K562 (cell line): ENCODE data around the gene CFAP73. TPM values are rescaled to one million over a fixed set of nuclear protein-coding genes. Genes with fewer than 3 reads are reported as not detected.

Experiments
- ATAC-seq: fragments of 200-7000 bp; cut with Tn5 transposase; 3 replicates; pipeline ENCODE4 v1.9.1; 2020; ENCODE audit warnings: moderate library complexity
- BruUV-seq: library from RNA; stranded (reverse); fragments of 400-500 nt; replicated peaks from 2 replicates; lab custom pipeline; 2021; lab: Mats Ljungman, UMichigan
- CTCF ChIA-PET: fragments of 300-600 bp; formaldehyde crosslinking; extraction: SDS; loops from one replicate; lab custom pipeline; 2021; ENCODE audit warnings: low intra/inter-chr PET ratio; lab: Yijun Ruan, JAX
- POLR2A ChIA-PET: fragments of 300-600, 350-650 bp; sonication (Branson Sonifier 250); formaldehyde crosslinking; extraction: SDS; loops from one replicate; lab custom pipeline; 2021; ENCODE audit warnings: antibody characterized with exemption, inconsistent platforms; lab: Yijun Ruan, JAX
- DNase-seq, 4 experiments: peaks; one replicate each; pipeline versions ENCODE4 v3.0.0 to v3.0.0-alpha.2; 2011 to 2018; ENCODE audit warnings: low spot score in 3 of 4, mixed read lengths in 3 of 4; ENCODE audit errors: extremely low read depth in 1 of 4
- FAIRE-seq: peaks from 2 replicates; lab custom pipeline; 2011; peaks lifted over from hg19 to GRCh38; lab: Jason Lieb, UNC
- H2AFZ ChIP-seq: 2 replicates; pipeline ENCODE4 v1.6.0; 2011; ENCODE audit warnings: low read depth, low read length, control low read depth, inconsistent platforms
- H3K27ac ChIP-seq: fragments of 200-600 bp; 3 replicates; pipeline ENCODE4 v1.8.0; 2011; ENCODE audit warnings: low read depth, mild to moderate bottlenecking, control low read depth, inconsistent platforms, low read length, moderate library complexity, mixed read lengths; ENCODE audit errors: extremely low read depth
- H3K27me3 ChIP-seq, 2 experiments: fragments of 300-600 bp in 1 of 2; 2 replicates in 1 of 2; 3 replicates in 1 of 2; pipeline versions ENCODE4 v1.6.0 to v1.8.0; 2011; ENCODE audit warnings: inconsistent platforms in 2 of 2, low read length in 2 of 2, mild to moderate bottlenecking in 1 of 2, mixed read lengths in 1 of 2, moderate library complexity in 1 of 2; ENCODE audit not compliant: control insufficient read depth in 2 of 2, insufficient read depth in 2 of 2
- H3K36me3 ChIP-seq: fragments of 300-600 bp; 3 replicates; pipeline ENCODE4 v1.8.0; 2011; ENCODE audit warnings: mild to moderate bottlenecking, low read length, inconsistent platforms; ENCODE audit not compliant: control insufficient read depth, insufficient read depth
- H3K4me1 ChIP-seq, 2 experiments: fragments of 200-600 bp in 1 of 2; replicated peaks in 1 of 2; 2 replicates in 1 of 2; 3 replicates in 1 of 2; pipeline versions ENCODE4 v1.5.1 to v1.8.0; 2011; ENCODE audit warnings: inconsistent platforms in 2 of 2, low read length in 2 of 2, mild to moderate bottlenecking in 1 of 2, mixed read lengths in 1 of 2, moderate library complexity in 1 of 2; ENCODE audit not compliant: control insufficient read depth in 2 of 2, insufficient read depth in 2 of 2
- H3K4me2 ChIP-seq: 2 replicates; pipeline ENCODE4 v1.6.1; 2011; ENCODE audit warnings: low read length, control low read depth, inconsistent platforms, mixed read lengths; ENCODE audit not compliant: insufficient read depth
- H3K4me3 ChIP-seq: fragments of 200-600 bp; sonication (generic), shearing (Covaris generic); 2 replicates; pipeline ENCODE4 v1.5.1; 2016; ENCODE audit warnings: control low read depth, inconsistent platforms
- H3K79me2 ChIP-seq: fragments of 200-600 bp; 3 replicates; pipeline ENCODE4 v1.8.0; 2011; ENCODE audit warnings: low read length, inconsistent platforms; ENCODE audit not compliant: control insufficient read depth, insufficient read depth
- H3K9ac ChIP-seq, 2 experiments: 2 replicates each; pipeline versions ENCODE4 v1.6.0 to v1.6.1; 2011; ENCODE audit warnings: low read depth in 2 of 2, low read length in 2 of 2, control low read depth in 1 of 2, inconsistent platforms in 1 of 2, mild to moderate bottlenecking in 1 of 2, mixed read lengths in 1 of 2; ENCODE audit not compliant: insufficient read depth in 1 of 2
- H3K9me1 ChIP-seq: one replicate; pipeline ENCODE4 v1.6.0; 2011; ENCODE audit warnings: inconsistent platforms, mild to moderate bottlenecking, low read length, moderate library complexity; ENCODE audit not compliant: control insufficient read depth, insufficient read depth
- H3K9me3 ChIP-seq: replicated peaks from 2 replicates; pipeline ENCODE4 v1.5.1; 2011; ENCODE audit warnings: low read depth, low read length, inconsistent platforms; ENCODE audit not compliant: control insufficient read depth, insufficient read depth
- H4K20me1 ChIP-seq: replicated peaks from 2 replicates; pipeline ENCODE4 v1.6.1; 2011; ENCODE audit warnings: low read length, inconsistent platforms, mixed read lengths; ENCODE audit not compliant: control insufficient read depth, insufficient read depth
- CHCHD3 ChIP-seq: fragments of 250-450 bp; sonication (Bioruptor Pico); IDR thresholded peaks from 2 replicates; pipeline ENCODE4 v2.1.2; 2022; ENCODE audit warnings: mild to moderate bottlenecking
- FOS ChIP-seq: IDR thresholded peaks from 3 replicates; pipeline ENCODE4 v1.6.1; 2011; ENCODE audit not compliant: insufficient read length; ENCODE audit errors: extremely low read depth
- FOXK2 ChIP-seq, 2 experiments: fragments of 450-650 bp; IDR thresholded peaks in 1 of 2; conservative IDR thresholded peaks in 1 of 2; 2 replicates each; pipeline ENCODE4 v1.6.1; 2016; ENCODE audit warnings: low read depth in 2 of 2, mild to moderate bottlenecking in 1 of 2
- MBD1 ChIP-seq: fragments of 250-450 bp; sonication (Bioruptor Pico); IDR thresholded peaks from 2 replicates; pipeline ENCODE4 v1.8.0; 2022; ENCODE audit warnings: inconsistent platforms
- MEIS2 ChIP-seq: fragments of 450-650 bp; IDR thresholded peaks from 2 replicates; pipeline ENCODE4 v1.6.1; 2014; ENCODE audit warnings: mild to moderate bottlenecking; ENCODE audit not compliant: partially characterized antibody
- NR2F6 ChIP-seq: fragments of 450-650 bp; formaldehyde crosslinking; IDR thresholded peaks from 2 replicates; pipeline ENCODE4 v1.4.0; 2020; ENCODE audit warnings: mild to moderate bottlenecking
- REST ChIP-seq, 2 experiments: fragments of 450-650 bp; formaldehyde crosslinking in 1 of 2; IDR thresholded peaks; 2 replicates each; pipeline versions ENCODE4 v1.4.0 to v1.6.1; 2014 to 2020; ENCODE audit warnings: mild to moderate bottlenecking in 2 of 2, borderline replicate concordance in 1 of 2, low read depth in 1 of 2
- SRSF9 ChIP-seq: fragments of 200-400 bp; formaldehyde crosslinking; IDR thresholded peaks from 2 replicates; pipeline ENCODE4 v1.6.1; 2017; ENCODE audit warnings: low read depth, low read length, borderline replicate concordance
- ZNF23 ChIP-seq: fragments of 250-450 bp; sonication (Bioruptor Pico); IDR thresholded peaks from 2 replicates; pipeline ENCODE4 v1.4.0; 2020; ENCODE audit warnings: mild to moderate bottlenecking
- WGBS: fragments of 100-300 bp; shearing (Covaris generic); methylation state at CpG from one replicate; pipeline ENCODE4 v1.1.6; 2016; ENCODE audit warnings: low coverage, mixed read lengths; ENCODE audit not compliant: insufficient coverage; ENCODE audit errors: missing lambda C conversion rate; 5-methylcytosine and 5-hydroxymethylcytosine counted together
- in situ Hi-C: fragments of 300-500 bp; cut with MboI; formaldehyde crosslinking; loops from 4 replicates; pipeline ENCODE4 v1.15.0; 2018; ENCODE audit warnings: inconsistent platforms, mixed read lengths
- intact Hi-C: fragments of 100-400 bp; cut with micrococcal nuclease; formaldehyde crosslinking; loops from 2 replicates; pipeline ENCODE4 v1.14.2; 2022
- polyA plus RNA-seq, 8 experiments: library from polyadenylated mRNA; depleted of rRNA in 4 of 8; stranded (reverse) in 5 of 8; unstranded in 3 of 8; fragments of >200 nt; fragmentation: Nextera tagmentation in 2 of 8; fragmentation: Illumina TruSeq in 1 of 8; extraction: Ambion mirVana in 2 of 8; extraction: Trizol in 1 of 8; gene quantifications; 2 replicates each; pipeline versions ENCODE4 v1.2.1 to v1.2.3, GENCODE V29; 2011 to 2014; ENCODE audit warnings: inconsistent platforms in 1 of 8, missing spikeins in 1 of 8
- total RNA-seq, 7 experiments: library from RNA; depleted of rRNA in 6 of 7; stranded (reverse); fragments of >200 nt in 6 of 7; fragmentation: Illumina TruSeq in 2 of 7; extraction: Trizol in 2 of 7; gene quantifications; 2 replicates each; pipeline versions ENCODE4 v1.2.1 to v1.2.3, GENCODE V29; 2011 to 2021; ENCODE audit warnings: low replicate concordance in 1 of 7

CFAP73 gene
- total and polyA plus RNA-seq, 9 of the 15 experiments (the other 6 are each of a cell fraction or from before 2014, with no cell fraction given): not detected

GRCh38 chr12:113185180-113186032 lies 35.9 kb downstream of the CFAP73 start, which contains the start of the genes DDX54 and RITA1 (continued):
- TF ChIP-seq ZNF23 (CRISPR knock-in tag) (no peak), SRSF9 (no peak), MBD1 (CRISPR knock-in tag) (no peak), CHCHD3 (CRISPR knock-in tag) (no peak), FOS (no peak), FOXK2 (conservative IDR thresholded peaks at IDR 0.05 in 1 of 2, IDR thresholded peaks at IDR 0.05 in 1 of 2; ENCODE audit: low read depth in 2 of 2) (peak in 1 of 2 experiments; percentile 99; a peak in 2 of 4 replicates)

GRCh38 chr12:113186033-113186365 lies 36.5 kb downstream of the CFAP73 start:
- intact Hi-C loops: no loop called here
- Histone ChIP-seq H2AFZ (peak overlapping the region; percentile 97), H3K27ac (peak overlapping the region; percentile 97), H3K9ac (peak overlapping the region; percentile 96 to 100), H4K20me1 (no peaks in the 10 kb centered on the region; the same call in 1 of the 2 replicates), H3K9me1 (no peaks in the 10 kb centered on the region), H3K4me3 (peak overlapping the region; percentile 91), H3K4me2 (peak overlapping the region; percentile 84), H3K9me3 (no peaks in the 10 kb centered on the region), H3K36me3 (peaks cover 55% of the 10 kb centered on the region), H3K27me3 (no peaks in the 10 kb centered on the region), H3K4me1 (peaks cover 33 to 38% of the 10 kb centered on the region in 2 experiments; a peak in 4 of 5 replicates), H3K79me2 (peaks cover 70% of the 10 kb centered on the region)
- 2% methylated on average over 11 of the region's 11 CpGs for WGBS
- FAIRE-seq (no peak), DNase-seq (peak in 1 of 4 experiments; percentile 65), ATAC-seq (peak; percentile 1; the same call in 2 of the 3 replicates)
- ChIA-PET CTCF (no interaction called here), POLR2A (interaction anchor here (0.5 to 1.4 kb wide), 5 partner anchors 10 to 1003 kb away, joined by 3 to 4 read pairs (median 3); no protein-coding TSS in a partner anchor)
- in situ Hi-C loops: loop anchor here (25.0 kb wide), 1 partner anchor 226 kb away; the partner anchor contains the start of genes SDS and SDSL
- no TSS peak for BruUV-seq
- TF ChIP-seq MEIS2 (no peak), NR2F6 (no peak), REST (IDR thresholded peaks at IDR 0.05; ENCODE audit: borderline replicate concordance) (no peak), REST (CRISPR knock-in tag; IDR thresholded peaks at IDR 0.05; ENCODE audit: low read depth) (no peak)
